KOPT-K1 (cell line): ENCODE measurements around the gene DBNDD1.

ENCODE experiments used
- H3K27ac ChIP-seq: fragments of 200-600 bp; sonication (generic); 2 replicates; pipeline ENCODE4 v1.5.1; 2016; ENCODE audit warnings: antibody characterized with exemption, mild to moderate bottlenecking, low read depth, low read length; ENCODE audit not compliant: poor library complexity, severe bottlenecking
- H3K36me3 ChIP-seq: fragments of 200-600 bp; sonication (generic); 2 replicates; pipeline ENCODE4 v1.5.1; 2017; ENCODE audit warnings: antibody characterized with exemption, mild to moderate bottlenecking, low read length, moderate library complexity; ENCODE audit not compliant: insufficient read depth
- H3K9me3 ChIP-seq: fragments of 200-600 bp; sonication (generic); 2 replicates; pipeline ENCODE4 v1.5.1; 2017; ENCODE audit warnings: antibody characterized with exemption, low read length, mild to moderate bottlenecking; ENCODE audit not compliant: insufficient read depth, poor library complexity, severe bottlenecking

DBNDD1 gene

GRCh38 chr16:89993377-89993776 is 25.9 kb downstream of the DBNDD1 start:
- Histone ChIP-seq H3K9me3 (peaks cover 15% of the 10 kb centered on the region), H3K27ac (no peak overlapping the region), H3K36me3 (peaks cover 95% of the 10 kb centered on the region)

DNA sequence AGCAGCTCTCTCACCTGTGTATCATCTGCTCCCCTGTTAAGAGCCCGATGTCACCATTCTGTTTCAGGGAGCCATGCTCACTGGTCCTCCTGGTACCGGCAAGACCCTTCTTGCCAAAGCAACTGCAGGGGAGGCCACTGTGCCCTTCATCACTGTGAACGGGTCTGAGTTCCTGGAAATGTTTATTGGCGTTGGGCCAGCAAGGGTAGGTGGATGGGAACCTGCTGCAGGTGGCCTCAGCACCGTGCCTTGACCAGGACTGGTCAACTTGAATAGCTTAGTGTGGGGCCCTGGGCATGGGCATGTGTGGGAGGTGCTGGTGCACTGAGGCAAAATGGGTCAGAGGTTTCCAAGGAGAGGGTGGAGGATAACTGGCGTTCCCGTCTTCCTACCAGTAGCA is 28.5 kb downstream of the DBNDD1 start:
- Histone ChIP-seq H3K36me3 (peaks cover 96% of the 10 kb centered on the region), H3K27ac (no peak overlapping the region), H3K9me3 (peaks cover 14% of the 10 kb centered on the region)

DNA sequence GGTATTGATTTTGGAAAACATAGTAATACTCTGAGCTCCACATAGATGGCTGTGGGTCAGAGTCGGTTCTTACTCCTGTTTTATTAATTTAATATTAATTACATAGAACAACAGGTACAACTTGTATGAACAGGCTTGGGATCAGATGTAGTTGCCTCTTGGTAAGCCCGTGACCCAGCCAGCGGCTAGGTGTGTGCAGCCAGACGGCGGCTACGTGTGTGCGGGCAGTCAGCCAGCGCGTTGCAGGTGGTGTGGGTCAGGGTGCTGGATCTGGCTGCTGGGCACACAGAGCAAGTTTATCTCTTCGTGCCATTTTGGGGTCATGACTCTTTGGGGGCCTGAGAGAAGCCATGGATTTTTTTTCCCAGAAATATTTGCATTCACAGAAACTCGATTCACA is 30.3 kb downstream of the DBNDD1 start:
- no peaks in the 10 kb centered on the region for H3K9me3 ChIP-seq
- no peak overlapping the region for H3K27ac ChIP-seq
- H3K36me3 ChIP-seq: peaks cover 93% of the 10 kb centered on the region

GRCh38 chr16:89987169-89987568 is 32.1 kb downstream of the DBNDD1 start:
- Histone ChIP-seq H3K36me3 (peaks cover 93% of the 10 kb centered on the region), H3K9me3 (no peaks in the 10 kb centered on the region)

GRCh38 chr16:89986600-89986999 is 32.7 kb downstream of the DBNDD1 start:
- Histone ChIP-seq H3K9me3 (no peaks in the 10 kb centered on the region), H3K36me3 (peaks cover 93% of the 10 kb centered on the region), H3K27ac (no peak overlapping the region)

More at GRCh38 chr16:89987169-89987568, 32.1 kb downstream of the DBNDD1 start:
- no peak overlapping the region for H3K27ac ChIP-seq

- peaks cover 93% of the 10 kb centered on the region for H3K36me3 ChIP-seq
- H3K9me3 ChIP-seq: no peaks in the 10 kb centered on the region
These were observed 34.0 kb downstream of the DBNDD1 start for GRCh38 chr16:89985219-89985618.

GRCh38 chr16:89984216-89984615 is 35.0 kb downstream of the DBNDD1 start:
- H3K9me3 ChIP-seq: no peaks in the 10 kb centered on the region
- peaks cover 96% of the 10 kb centered on the region for H3K36me3 ChIP-seq
- H3K27ac ChIP-seq: no peak overlapping the region

More at GRCh38 chr16:89985219-89985618, 34.0 kb downstream of the DBNDD1 start:
- no peak overlapping the region for H3K27ac ChIP-seq

- H3K36me3 ChIP-seq: peaks cover 96% of the 10 kb centered on the region
These were observed 35.7 kb downstream of the DBNDD1 start for GRCh38 chr16:89983536-89983935.

DNA sequence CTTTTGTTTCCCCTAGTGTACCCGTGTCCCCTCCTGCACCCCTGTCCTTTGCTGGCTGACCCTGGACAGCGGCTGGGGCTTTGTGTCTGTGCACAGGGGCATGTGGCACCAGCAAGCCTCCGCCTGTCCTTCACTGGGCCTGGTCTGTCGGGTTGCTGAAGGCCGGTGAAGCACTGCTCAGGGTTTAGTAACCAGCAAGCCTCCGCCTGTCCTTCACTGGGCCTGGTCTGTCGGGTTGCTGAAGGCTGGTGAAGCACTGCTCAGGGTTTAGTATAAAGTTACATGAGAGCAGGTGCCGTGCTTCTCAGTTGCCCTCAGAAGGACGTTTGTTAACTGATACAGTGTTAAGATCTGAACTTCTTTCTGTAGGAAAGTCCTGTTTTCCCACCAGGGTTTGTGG is 36.9 kb downstream of the DBNDD1 start:
- Histone ChIP-seq H3K9me3 (no peaks in the 10 kb centered on the region), H3K36me3 (peaks cover 97% of the 10 kb centered on the region), H3K27ac (no peak overlapping the region)

More at GRCh38 chr16:89983536-89983935, 35.7 kb downstream of the DBNDD1 start:
- Histone ChIP-seq H3K27ac (no peak overlapping the region), H3K9me3 (no peaks in the 10 kb centered on the region)

DNA sequence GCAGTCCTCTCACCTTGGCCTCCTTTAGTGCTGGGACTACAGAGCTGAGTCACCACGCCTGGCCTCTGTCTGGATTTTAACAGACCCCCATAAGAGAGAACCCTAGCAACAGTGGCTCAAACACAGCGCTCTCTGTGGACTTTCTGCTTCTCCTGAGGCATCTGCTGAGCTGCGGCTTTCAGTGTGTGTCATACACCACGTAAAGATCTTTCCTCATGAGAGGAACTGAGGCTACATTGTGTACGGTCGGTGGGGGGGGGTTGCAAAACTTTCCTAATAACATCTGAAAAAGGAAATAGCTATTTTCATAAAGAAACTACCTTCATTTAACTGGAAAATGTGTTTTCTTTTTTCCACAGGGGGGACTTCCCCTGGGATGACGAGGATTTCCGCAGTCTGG is 37.8 kb downstream of the DBNDD1 start:
- H3K36me3 ChIP-seq: peaks cover 89% of the 10 kb centered on the region
- no peak overlapping the region for H3K27ac ChIP-seq
- H3K9me3 ChIP-seq: no peaks in the 10 kb centered on the region

DNA sequence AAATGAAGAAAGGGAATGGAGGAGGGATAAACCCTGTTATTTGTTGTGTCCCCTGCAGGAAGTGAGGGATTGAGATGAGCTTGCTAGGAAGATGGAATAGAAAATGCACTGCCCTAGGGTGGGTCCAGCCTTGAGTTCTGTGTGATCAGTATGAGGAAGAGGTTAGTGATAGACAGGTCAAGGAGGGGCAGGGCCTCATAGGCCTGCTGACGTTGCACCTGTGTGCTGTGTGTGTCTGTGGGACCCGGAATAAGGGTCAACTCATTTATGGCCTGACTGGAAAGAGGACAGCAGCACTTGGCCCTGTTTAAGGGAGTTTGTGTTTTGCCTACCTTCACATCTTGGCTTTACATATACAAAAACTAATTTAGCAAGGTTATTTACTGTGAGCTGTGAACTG is 44.4 kb downstream of the DBNDD1 start:
- Histone ChIP-seq H3K36me3 (peaks cover 35% of the 10 kb centered on the region), H3K27ac (no peak overlapping the region), H3K9me3 (peaks cover 17% of the 10 kb centered on the region)

GRCh38 chr16:89973654-89974335 is 45.5 kb downstream of the DBNDD1 start:
- Histone ChIP-seq H3K36me3 (peaks cover 24% of the 10 kb centered on the region), H3K27ac (no peak overlapping the region), H3K9me3 (peaks cover 17% of the 10 kb centered on the region)

DNA sequence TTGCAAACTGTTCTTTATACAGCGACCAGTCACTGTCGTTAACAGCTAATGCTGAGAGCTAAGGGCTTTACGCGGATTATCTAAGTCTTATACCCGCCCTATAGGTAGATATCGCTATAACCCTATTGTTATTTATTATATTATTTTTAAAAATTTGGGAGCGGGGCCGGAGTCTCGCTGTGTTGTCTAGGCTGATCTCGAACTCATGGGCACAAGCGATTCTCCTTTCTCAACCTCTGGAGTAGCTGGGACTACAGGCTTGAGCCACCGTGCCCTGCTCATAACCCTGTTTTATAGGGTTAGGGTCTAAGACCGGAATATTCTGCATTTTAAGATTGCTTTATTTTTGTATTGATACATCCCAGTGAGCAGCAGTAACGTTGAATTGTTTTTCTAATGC is 46.0 kb downstream of the DBNDD1 start:
- peaks cover 19% of the 10 kb centered on the region for H3K36me3 ChIP-seq
- H3K9me3 ChIP-seq: peaks cover 17% of the 10 kb centered on the region
- H3K27ac ChIP-seq: peak overlapping the region; percentile 83

DNA sequence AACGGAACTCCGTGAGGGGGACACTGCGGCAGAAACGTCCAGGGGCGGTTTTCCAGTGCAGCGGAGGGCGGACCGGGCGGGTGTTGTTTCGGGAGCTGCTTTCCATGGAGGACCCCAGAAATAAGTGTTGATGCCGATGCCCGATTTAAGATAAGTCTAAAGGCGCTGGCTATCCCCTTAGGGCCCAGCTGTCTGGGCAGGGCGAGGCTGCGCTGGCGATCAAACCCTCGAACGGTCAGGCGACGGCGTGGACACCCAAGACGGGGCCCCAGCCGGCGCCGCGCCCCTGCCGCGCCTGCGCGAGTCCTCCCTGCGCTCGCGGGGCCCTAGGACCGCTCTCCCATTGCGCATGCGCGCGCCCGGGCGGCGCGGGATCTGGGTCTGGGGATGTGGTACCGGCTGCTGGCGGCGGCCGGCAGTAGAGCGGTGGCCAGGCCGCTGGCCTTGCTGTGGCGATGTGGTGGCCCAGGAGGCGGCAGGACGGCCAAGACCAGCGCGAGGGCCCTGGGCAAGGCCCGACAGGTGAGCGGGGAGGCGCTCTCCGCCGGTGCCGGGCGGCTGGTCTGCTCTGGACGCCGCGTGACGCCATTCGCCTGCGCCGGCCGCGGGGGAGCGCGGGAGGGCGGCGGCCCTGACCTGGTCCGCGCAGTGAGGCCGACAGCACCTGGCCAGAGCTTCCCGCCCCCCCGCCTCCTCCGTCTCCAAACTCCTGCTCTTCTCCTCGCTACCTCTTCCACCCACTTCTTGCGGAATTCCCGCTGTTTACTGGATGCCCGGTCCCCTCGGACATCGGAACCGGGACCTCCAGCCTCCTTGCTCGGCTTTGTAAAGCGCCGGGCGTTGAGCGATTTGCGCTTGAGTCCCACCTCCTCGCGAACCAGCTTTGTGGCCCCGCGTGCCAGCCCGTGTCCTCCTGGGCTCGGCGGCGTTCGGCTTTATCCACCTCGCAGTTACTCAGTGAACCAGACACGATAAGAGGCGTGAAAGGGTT is 46.7 kb downstream of the DBNDD1 start:
- H3K27ac ChIP-seq: peak overlapping the region; percentile 83
- peaks cover 12% of the 10 kb centered on the region for H3K36me3 ChIP-seq
- H3K9me3 ChIP-seq: peaks cover 17% of the 10 kb centered on the region

DNA sequence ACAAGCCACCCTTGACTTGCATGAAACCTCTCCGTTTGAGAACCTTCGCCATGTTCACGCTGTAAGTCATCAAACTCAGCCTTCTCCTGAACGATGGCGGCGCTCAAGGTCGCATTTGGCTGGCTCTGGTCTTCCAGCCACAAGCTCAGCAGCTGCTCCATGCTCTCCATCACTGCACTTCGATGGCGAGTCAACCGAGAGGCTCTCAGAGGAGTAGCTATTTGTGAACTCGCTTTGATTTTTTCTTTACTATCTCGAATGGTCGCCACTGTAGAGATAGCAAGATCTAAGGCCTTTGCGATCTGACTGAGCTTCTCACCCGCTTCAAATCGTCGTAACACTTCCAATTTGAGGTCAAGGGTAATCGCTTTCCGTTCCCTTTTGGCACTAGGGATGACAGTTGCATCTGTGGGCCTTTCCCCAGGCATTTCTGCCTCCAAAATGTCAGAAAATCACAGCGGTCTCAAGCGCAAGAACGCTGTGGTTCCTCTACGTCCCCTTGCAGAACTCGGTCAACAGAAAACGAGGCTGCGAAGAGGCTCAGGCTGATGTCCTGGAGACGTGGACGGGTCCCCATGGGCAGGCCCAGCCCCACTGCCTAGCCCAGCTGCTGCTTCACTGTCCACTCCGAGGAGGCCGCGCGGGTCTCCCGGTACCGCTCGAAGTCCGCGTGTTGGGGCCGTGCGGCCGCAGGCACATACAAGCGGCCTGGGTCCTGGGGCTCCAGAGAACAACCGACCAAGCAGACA is 47.6 kb downstream of the DBNDD1 start:
- Histone ChIP-seq H3K36me3 (peaks cover 8% of the 10 kb centered on the region; the same call in 1 of the 2 replicates), H3K27ac (peak overlapping the region; percentile 83), H3K9me3 (peaks cover 17% of the 10 kb centered on the region)
